Type B pancreatic cell (in vitro differentiated cells): ENCODE data around the gene MYLK. TPM values are rescaled to one million over a fixed set of nuclear protein-coding genes. Genes with fewer than 3 reads are reported as not detected.
"Not testable (repeated sequence)": the region's sequence is repeated elsewhere in the genome, so short reads cannot be mapped to it uniquely, and the experiment has no call there.

Experiments used
- DNase-seq: peaks from one replicate; pipeline ENCODE4 v3.0.0; 2021; ENCODE audit warnings: mixed read lengths; ENCODE audit not compliant: unreplicated experiment; ENCODE audit errors: extremely low spot score
- H3K27ac Mint-ChIP-seq: 2 replicates; pipeline ENCODE4 v1.8.0; 2021; ENCODE audit warnings: mild to moderate bottlenecking, mixed read lengths
- H3K27me3 Mint-ChIP-seq: 2 replicates; pipeline ENCODE4 v1.8.0; 2021; ENCODE audit warnings: mixed read lengths
- H3K36me3 Mint-ChIP-seq: 2 replicates; pipeline ENCODE4 v1.8.0; 2021; ENCODE audit warnings: mixed read lengths
- H3K4me1 Mint-ChIP-seq: one replicate; pipeline ENCODE4 v1.8.0; 2021; ENCODE audit warnings: mixed read lengths; ENCODE audit not compliant: unreplicated experiment
- H3K4me3 Mint-ChIP-seq: 2 replicates; pipeline ENCODE4 v1.8.0; 2021; ENCODE audit warnings: mild to moderate bottlenecking, mixed read lengths
- H3K9me3 Mint-ChIP-seq: 2 replicates; pipeline ENCODE4 v1.8.0; 2021; ENCODE audit warnings: mixed read lengths
- CTCF ChIP-seq: fragments of 200-600 bp; sonication (generic); conservative IDR thresholded peaks from 2 replicates; pipeline ENCODE4 v1.5.0; 2021; ENCODE audit warnings: antibody characterized with exemption, mild to moderate bottlenecking
- total RNA-seq: library from RNA; stranded (reverse); gene quantifications from 2 replicates; pipeline ENCODE4 v1.2.1, GENCODE V29; 2021; ENCODE audit warnings: low replicate concordance

Gene MYLK
- total RNA-seq, 1 donor from 2014 or later = 16.8 TPM

DNA sequence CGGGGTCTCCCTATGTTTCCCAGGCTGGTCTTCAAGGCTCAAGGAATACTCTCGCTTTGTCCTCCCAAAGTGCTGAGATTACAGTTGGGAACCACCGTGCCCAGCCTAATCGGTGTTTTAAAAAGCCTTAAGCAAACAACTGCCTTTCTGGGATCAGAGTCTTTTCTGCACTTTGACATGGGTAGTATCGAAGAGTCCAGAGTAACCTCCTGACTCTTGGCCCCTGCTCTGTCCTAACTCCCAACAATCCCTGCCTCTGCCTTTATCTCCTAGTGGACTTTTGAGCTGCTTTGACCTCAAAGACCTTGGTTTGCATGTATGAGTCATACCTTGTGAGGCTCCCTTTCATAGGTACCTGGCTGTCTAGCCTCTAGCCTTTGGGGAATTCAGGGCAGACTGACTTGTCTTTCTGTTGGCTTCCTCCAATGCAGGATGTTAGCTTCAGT is 278.3 kb downstream of the MYLK start:
- Mint-ChIP-seq H3K4me1 (peaks cover 4% of the 10 kb centered on the region), H3K4me3 (peak overlapping the region; percentile 34), H3K27me3 (no peaks in the 10 kb centered on the region), H3K36me3 (peaks cover under 1% of the 10 kb centered on the region), H3K9me3 (no peaks in the 10 kb centered on the region), H3K27ac (peak overlapping the region; percentile 73)
- no peak for DNase-seq
- TF ChIP-seq CTCF = no peak

GRCh38 chr3:123603153-123603552 is 281.0 kb downstream of the MYLK start:
- H3K36me3 Mint-ChIP-seq = peaks cover 11% of the 10 kb centered on the region
- not testable (repeated sequence) for H3K9me3 Mint-ChIP-seq, H3K27me3 Mint-ChIP-seq, DNase-seq, H3K27ac Mint-ChIP-seq, H3K4me1 Mint-ChIP-seq, H3K4me3 Mint-ChIP-seq

- H3K9me3 Mint-ChIP-seq = no peaks in the 10 kb centered on the region
- peaks cover 11% of the 10 kb centered on the region for H3K36me3 Mint-ChIP-seq
- no peak overlapping the region for H3K27ac Mint-ChIP-seq
- no peak for DNase-seq
- peaks cover 4% of the 10 kb centered on the region for H3K4me1 Mint-ChIP-seq
- TF ChIP-seq CTCF = no peak
- no peaks in the 10 kb centered on the region for H3K27me3 Mint-ChIP-seq
- no peak overlapping the region for H3K4me3 Mint-ChIP-seq
Measured at GRCh38 chr3:123602325-123602724, 281.8 kb downstream of the MYLK start.

DNA sequence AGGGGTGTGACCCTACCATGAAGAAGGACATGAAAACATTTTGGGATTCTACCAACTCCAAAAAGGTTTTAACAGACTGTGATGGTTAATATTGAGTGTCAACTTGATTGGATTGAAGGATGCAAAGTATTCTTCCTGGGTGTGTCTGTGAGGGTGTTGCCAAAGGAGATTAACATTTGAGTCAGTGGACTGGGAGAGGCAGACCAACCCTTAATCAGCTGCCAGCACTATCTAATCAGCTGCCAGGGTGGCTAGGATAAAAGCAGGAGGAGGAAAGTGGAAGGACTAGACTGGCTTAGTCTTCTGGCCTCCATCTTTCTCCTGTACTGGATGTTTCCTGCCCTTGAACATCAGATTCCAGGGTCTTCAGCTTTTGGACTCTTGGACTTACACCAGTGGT is 283.3 kb downstream of the MYLK start:
- not testable (repeated sequence) for H3K9me3 Mint-ChIP-seq, DNase-seq, H3K4me3 Mint-ChIP-seq, H3K4me1 Mint-ChIP-seq, H3K27ac Mint-ChIP-seq, H3K27me3 Mint-ChIP-seq
- peaks cover 11% of the 10 kb centered on the region for H3K36me3 Mint-ChIP-seq

GRCh38 chr3:123597561-123597960 is 286.6 kb downstream of the MYLK start:
- Mint-ChIP-seq H3K36me3 (peaks cover 15% of the 10 kb centered on the region), H3K9me3 (no peaks in the 10 kb centered on the region), H3K4me1 (peaks cover 4% of the 10 kb centered on the region), H3K4me3 (no peak overlapping the region), H3K27me3 (no peaks in the 10 kb centered on the region), H3K27ac (no peak overlapping the region)
- no peak for DNase-seq
- TF ChIP-seq CTCF = no peak

GRCh38 chr3:123595396-123596180 is 288.5 kb downstream of the MYLK start:
- H3K36me3 Mint-ChIP-seq = peaks cover 20% of the 10 kb centered on the region
- H3K9me3 Mint-ChIP-seq = peaks cover 6% of the 10 kb centered on the region
- no peak for TF ChIP-seq CTCF
- peaks cover 2% of the 10 kb centered on the region for H3K4me1 Mint-ChIP-seq
- no peak overlapping the region for H3K27ac Mint-ChIP-seq
- DNase-seq = no peak
- H3K27me3 Mint-ChIP-seq = no peaks in the 10 kb centered on the region
- H3K4me3 Mint-ChIP-seq = no peak overlapping the region
